Measurements from ENCODE around the gene GALNT1. TPM values are rescaled to one million over a fixed set of nuclear protein-coding genes. Genes with fewer than 3 reads are reported as not detected.

Gene GALNT1
- total RNA-seq, 6 donors from 2014 or later, result 15.0 to 70.9 (median 38.3) TPM

GRCh38 chr18:35729991-35730668 is 148.6 kb downstream of the GALNT1 start:
- Histone ChIP-seq H3K27ac (no peak overlapping the region), H3K27me3 (no peaks in the 10 kb centered on the region), H3K9me3 (no peaks in the 10 kb centered on the region), H3K4me1 (no peaks in the 10 kb centered on the region), H3K4me3 (no peak overlapping the region), H3K36me3 (no peaks in the 10 kb centered on the region)
- TF ChIP-seq POLR2A (IDR thresholded peaks at IDR 0.05) (no peak), CTCF (IDR thresholded peaks at IDR 0.05) (no peak), EP300 (IDR thresholded peaks at IDR 0.05) (no peak), POLR2AphosphoS5 (IDR thresholded peaks at IDR 0.05) (no peak)
- DNase-seq, result no peak
- WGBS, 2 donors, result 78 to 85% methylated on average over 3 of the region's 3 CpGs
- ATAC-seq (ENCODE audit: low FRiP score in 2 of 2), result no peak

GRCh38 chr18:35730691-35731370 is 149.3 kb downstream of the GALNT1 start:
- Histone ChIP-seq H3K9me3 (no peaks in the 10 kb centered on the region), H3K27me3 (no peaks in the 10 kb centered on the region), H3K36me3 (no peaks in the 10 kb centered on the region), H3K27ac (no peak overlapping the region), H3K4me3 (no peak overlapping the region), H3K4me1 (no peaks in the 10 kb centered on the region)
- DNase-seq, result no peak
- peak in 1 of 2 donors; percentile 51 for ATAC-seq (ENCODE audit: low FRiP score in 2 of 2)
- TF ChIP-seq POLR2AphosphoS5 (IDR thresholded peaks at IDR 0.05), result no peak
- WGBS, 2 donors, result 81 to 82% methylated on average over 12 of the region's 12 CpGs

- Histone ChIP-seq H3K27me3 (no peaks in the 10 kb centered on the region), H3K4me1 (no peaks in the 10 kb centered on the region), H3K9me3 (no peaks in the 10 kb centered on the region), H3K4me3 (no peak overlapping the region), H3K27ac (no peak overlapping the region), H3K36me3 (no peaks in the 10 kb centered on the region)
- DNase-seq (no peak), ATAC-seq (ENCODE audit: low FRiP score in 2 of 2) (no peak)
- no peak for TF ChIP-seq CTCF (IDR thresholded peaks at IDR 0.05)
- no peak for TF ChIP-seq POLR2A (IDR thresholded peaks at IDR 0.05)
- TF ChIP-seq POLR2AphosphoS5 (IDR thresholded peaks at IDR 0.05), result no peak
Measured at GRCh38 chr18:35731701-35732100, 150.2 kb downstream of the GALNT1 start.

GRCh38 chr18:35732162-35732561 is 150.6 kb downstream of the GALNT1 start:
- ATAC-seq (ENCODE audit: low FRiP score in 2 of 2) (peak in 1 of 2 donors; percentile 53), DNase-seq (no peak)
- Histone ChIP-seq H3K27me3 (no peaks in the 10 kb centered on the region), H3K36me3 (no peaks in the 10 kb centered on the region), H3K4me3 (no peak overlapping the region), H3K27ac (no peak overlapping the region), H3K9me3 (no peaks in the 10 kb centered on the region), H3K4me1 (no peaks in the 10 kb centered on the region)
- WGBS, 2 donors, result 100% methylated on average over 1 of the region's 1 CpG; no CpG with 5 or more reads in 1 of the 2 donors
- no peak for TF ChIP-seq POLR2AphosphoS5 (IDR thresholded peaks at IDR 0.05)
- TF ChIP-seq CTCF (IDR thresholded peaks at IDR 0.05), result no peak
- no peak for TF ChIP-seq EP300 (IDR thresholded peaks at IDR 0.05)
- TF ChIP-seq POLR2A (IDR thresholded peaks at IDR 0.05), result no peak

GRCh38 chr18:35732636-35733035 is 151.1 kb downstream of the GALNT1 start:
- TF ChIP-seq POLR2AphosphoS5 (IDR thresholded peaks at IDR 0.05) (no peak), POLR2A (IDR thresholded peaks at IDR 0.05) (no peak), CTCF (IDR thresholded peaks at IDR 0.05) (no peak), EP300 (IDR thresholded peaks at IDR 0.05) (no peak)
- 62 to 71% methylated on average over 1 of the region's 1 CpG for WGBS, 2 donors
- no peaks in the 10 kb centered on the region for H3K9me3 ChIP-seq
- ATAC-seq (ENCODE audit: low FRiP score in 2 of 2) (peak in 1 of 2 donors; percentile 79), DNase-seq (no peak)
- no peaks in the 10 kb centered on the region for H3K4me1 ChIP-seq
- no peak overlapping the region for H3K4me3 ChIP-seq
- H3K36me3 ChIP-seq, result no peaks in the 10 kb centered on the region
- no peaks in the 10 kb centered on the region for H3K27me3 ChIP-seq
- no peak overlapping the region for H3K27ac ChIP-seq

Measured in upper lobe of left lung (tissue), 6 donors.